Loucy (cell line): ENCODE data around the gene SGMS1.
"Not testable (repeated sequence)": the region's sequence is repeated elsewhere in the genome, so short reads cannot be mapped to it uniquely, and the experiment has no call there.

Experiments used
- H2AFZ ChIP-seq: fragments of 200-600 bp; sonication (generic); 2 replicates; pipeline ENCODE4 v1.6.0; 2016; ENCODE audit warnings: antibody characterized with exemption, mild to moderate bottlenecking, low read length, moderate library complexity
- H3F3A ChIP-seq: fragments of 200-600 bp; 2 replicates; pipeline ENCODE4 v1.6.0; 2016; ENCODE audit warnings: antibody characterized with exemption, low read depth, mild to moderate bottlenecking
- H3K27me3 ChIP-seq: fragments of 200-600 bp; sonication (generic); 2 replicates; pipeline ENCODE4 v1.6.1; 2014; ENCODE audit warnings: low read length, mild to moderate bottlenecking; ENCODE audit not compliant: insufficient read depth, poor library complexity, severe bottlenecking
- H3K36me3 ChIP-seq: fragments of 200-600 bp; sonication (generic); 2 replicates; pipeline ENCODE4 v1.6.1; 2016; ENCODE audit warnings: low read length; ENCODE audit not compliant: insufficient read depth
- H3K4me1 ChIP-seq: fragments of 200-600 bp; sonication (generic); 2 replicates; pipeline ENCODE4 v1.5.1; 2014; ENCODE audit warnings: low read length, mild to moderate bottlenecking; ENCODE audit not compliant: insufficient read depth, poor library complexity, severe bottlenecking
- H3K4me2 ChIP-seq: fragments of 200-600 bp; sonication (generic); 2 replicates; pipeline ENCODE4 v1.6.0; 2014; ENCODE audit warnings: antibody characterized with exemption, low read length, low read depth, mild to moderate bottlenecking; ENCODE audit not compliant: poor library complexity, severe bottlenecking
- H3K4me3 ChIP-seq: fragments of 200-600 bp; sonication (generic); 2 replicates; pipeline ENCODE4 v1.5.1; 2014; ENCODE audit warnings: low read length, mild to moderate bottlenecking, mixed read lengths; ENCODE audit not compliant: poor library complexity, severe bottlenecking
- H3K79me2 ChIP-seq: fragments of 200-600 bp; sonication (generic); 2 replicates; pipeline ENCODE4 v1.6.1; 2014; ENCODE audit warnings: low read length; ENCODE audit not compliant: insufficient read depth
- H3K9ac ChIP-seq: fragments of 200-600 bp; sonication (generic); 2 replicates; pipeline ENCODE4 v1.6.0; 2014; ENCODE audit warnings: mild to moderate bottlenecking, low read depth, low read length, moderate library complexity; ENCODE audit not compliant: poor library complexity, severe bottlenecking
- H3K9me2 ChIP-seq: fragments of 200-600 bp; sonication (generic); replicated peaks from 2 replicates; pipeline ENCODE4 v1.6.1; 2016; ENCODE audit warnings: low read depth, low read length, mixed read lengths
- H3K9me3 ChIP-seq: fragments of 200-600 bp; sonication (generic); 2 replicates; pipeline ENCODE4 v1.6.1; 2014; ENCODE audit warnings: mild to moderate bottlenecking, antibody characterized with exemption, low read length, low read depth; ENCODE audit not compliant: insufficient read depth
- H4K20me1 ChIP-seq: fragments of 200-600 bp; sonication (generic); 2 replicates; pipeline ENCODE4 v1.6.0; 2014; ENCODE audit warnings: antibody characterized with exemption, low read length, mild to moderate bottlenecking; ENCODE audit not compliant: insufficient read depth, poor library complexity, severe bottlenecking
- CTCF ChIP-seq: fragments of 200-600 bp; sonication (generic); conservative IDR thresholded peaks from 2 replicates; pipeline ENCODE4 v1.5.1; 2014; ENCODE audit warnings: mild to moderate bottlenecking, antibody characterized with exemption, low read length
- EZH2phosphoT487 ChIP-seq: fragments of 200-600 bp; IDR thresholded peaks from 2 replicates; pipeline ENCODE4 v1.6.1; 2018; ENCODE audit warnings: antibody characterized with exemption, mild to moderate bottlenecking, moderate library complexity, borderline replicate concordance

The SGMS1 gene

DNA sequence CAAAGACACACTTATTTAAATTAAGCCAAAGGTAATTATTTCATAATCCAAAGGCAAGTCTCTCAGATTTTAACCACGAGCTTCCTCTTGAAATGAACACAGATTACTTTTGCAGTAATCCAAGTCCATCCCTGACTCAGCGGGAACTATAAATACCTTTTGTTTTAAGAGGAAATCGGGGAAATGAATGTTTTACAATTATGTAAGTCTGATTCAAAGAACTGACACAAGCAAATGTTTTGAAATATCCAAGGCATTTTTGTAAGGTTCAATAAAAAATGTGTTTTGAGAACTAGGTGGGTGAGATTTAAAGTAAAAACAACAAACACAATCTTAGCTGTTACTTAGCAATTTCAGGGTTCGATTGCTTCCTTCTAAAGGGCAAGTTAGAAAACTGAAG, 192.6 kb downstream of the SGMS1 start:
- H3K9me3 ChIP-seq, result no peaks in the 10 kb centered on the region
- H3K4me1 ChIP-seq, result no peaks in the 10 kb centered on the region
- no peak overlapping the region for H2AFZ ChIP-seq
- H3K79me2 ChIP-seq, result no peaks in the 10 kb centered on the region
- no peak overlapping the region for H3K4me3 ChIP-seq
- H3K9ac ChIP-seq, result no peak overlapping the region
- no peaks in the 10 kb centered on the region for H3F3A ChIP-seq
- no peaks in the 10 kb centered on the region for H3K36me3 ChIP-seq
- TF ChIP-seq EZH2phosphoT487 (no peak), CTCF (no peak)
- H3K4me2 ChIP-seq, result no peak overlapping the region
- H4K20me1 ChIP-seq, result no peaks in the 10 kb centered on the region
- H3K9me2 ChIP-seq, result no peaks in the 10 kb centered on the region
- no peaks in the 10 kb centered on the region for H3K27me3 ChIP-seq

DNA sequence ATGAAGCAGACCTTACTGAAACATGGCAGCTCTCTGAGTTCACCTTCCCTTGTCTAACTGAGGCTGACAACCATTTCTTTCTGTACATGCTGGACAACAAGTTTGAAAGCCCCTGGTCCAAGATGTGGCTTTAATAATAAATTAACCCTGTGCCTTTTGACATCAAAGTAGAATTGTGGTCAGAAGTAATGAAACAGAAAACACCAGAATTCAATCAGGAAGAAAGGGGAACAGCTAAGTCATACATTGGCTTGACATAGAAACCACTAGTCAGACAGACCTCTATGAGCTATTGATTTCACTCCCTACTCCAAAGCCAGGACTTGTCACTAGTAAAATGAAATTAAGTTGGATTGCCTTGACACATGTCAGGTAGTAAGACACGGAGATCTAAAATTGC, 197.3 kb downstream of the SGMS1 start:
- TF ChIP-seq EZH2phosphoT487 (no peak), CTCF (no peak)
- Histone ChIP-seq H3K9ac (no peak overlapping the region), H3K9me3 (no peaks in the 10 kb centered on the region), H3K4me3 (no peak overlapping the region), H3K27me3 (no peaks in the 10 kb centered on the region), H4K20me1 (no peaks in the 10 kb centered on the region), H3F3A (no peaks in the 10 kb centered on the region), H2AFZ (no peak overlapping the region), H3K4me1 (no peaks in the 10 kb centered on the region), H3K36me3 (no peaks in the 10 kb centered on the region), H3K9me2 (no peaks in the 10 kb centered on the region), H3K79me2 (no peaks in the 10 kb centered on the region), H3K4me2 (no peak overlapping the region)

DNA sequence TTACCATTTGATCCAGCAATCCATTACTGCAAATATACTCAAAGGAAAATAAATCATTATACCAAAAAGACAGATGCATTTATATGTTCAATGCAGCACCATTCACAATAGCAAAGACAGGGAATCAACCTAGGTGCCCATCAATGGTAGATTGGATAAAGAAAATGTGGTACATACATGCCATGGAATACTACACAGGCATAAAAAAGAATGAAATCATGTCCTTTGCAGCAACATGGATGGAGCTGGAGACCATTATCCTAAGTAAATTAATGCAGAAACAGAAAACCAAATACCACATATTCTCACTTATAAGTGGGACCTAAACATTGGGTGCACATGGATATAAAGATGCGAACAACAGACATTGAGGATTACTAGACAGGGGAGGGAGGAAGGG, 198.5 kb downstream of the SGMS1 start:
- not testable (repeated sequence) for H2AFZ ChIP-seq, H3K4me2 ChIP-seq, H3K27me3 ChIP-seq, H3K79me2 ChIP-seq, H3F3A ChIP-seq, H3K9me3 ChIP-seq, H3K36me3 ChIP-seq, H4K20me1 ChIP-seq, H3K4me3 ChIP-seq, H3K9ac ChIP-seq, H3K4me1 ChIP-seq, H3K9me2 ChIP-seq

DNA sequence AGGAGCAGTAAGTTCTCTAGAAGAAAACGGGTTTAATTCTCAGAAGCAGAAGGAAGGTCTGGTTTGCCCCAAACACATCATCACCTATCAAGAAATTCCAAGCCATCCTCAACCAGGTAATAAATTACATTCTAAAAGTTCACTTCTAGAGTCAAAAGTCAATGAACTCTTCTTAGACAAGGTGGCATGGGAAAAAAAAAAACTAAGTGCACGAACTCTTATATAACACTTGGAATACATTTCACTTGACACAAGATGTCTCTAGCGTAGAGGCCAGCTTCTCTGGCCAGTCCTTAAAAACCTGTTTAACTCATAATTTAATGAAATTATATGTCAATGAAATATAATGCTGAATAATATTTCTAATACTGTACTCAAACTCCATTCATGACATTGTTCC, 200.3 kb downstream of the SGMS1 start:
- Histone ChIP-seq H3K9me3 (no peaks in the 10 kb centered on the region), H3K36me3 (no peaks in the 10 kb centered on the region), H3K4me3 (no peak overlapping the region), H3K27me3 (no peaks in the 10 kb centered on the region), H3K4me1 (no peaks in the 10 kb centered on the region), H3F3A (no peaks in the 10 kb centered on the region), H4K20me1 (no peaks in the 10 kb centered on the region), H3K79me2 (no peaks in the 10 kb centered on the region), H2AFZ (no peak overlapping the region), H3K9me2 (no peaks in the 10 kb centered on the region), H3K4me2 (no peak overlapping the region), H3K9ac (no peak overlapping the region)
- TF ChIP-seq CTCF (no peak), EZH2phosphoT487 (no peak)
